GM20000 (cell line): Measurements from ENCODE around the gene MBOAT2.

Experiments
- DNase-seq: peaks from one replicate; pipeline ENCODE4 v3.0.0; 2012; ENCODE audit warnings: low spot score
- CTCF ChIP-seq: IDR thresholded peaks from 2 replicates; pipeline ENCODE4 v1.5.1; 2012; ENCODE audit warnings: mild to moderate bottlenecking, control low read depth; ENCODE audit errors: extremely low read depth, missing control alignments

MBOAT2 gene

GRCh38 chr2:8888963-8889362, 114.5 kb downstream of the MBOAT2 start:
- DNase-seq: no peak
- TF ChIP-seq CTCF: no peak

GRCh38 chr2:8886876-8887275, 116.6 kb downstream of the MBOAT2 start:
- TF ChIP-seq CTCF: no peak
- no peak for DNase-seq

GRCh38 chr2:8886202-8886518, 117.3 kb downstream of the MBOAT2 start:
- no peak for TF ChIP-seq CTCF
- no peak for DNase-seq

GRCh38 chr2:8885449-8886201, 117.9 kb downstream of the MBOAT2 start:
- no peak for TF ChIP-seq CTCF
- no peak for DNase-seq

- no peak for TF ChIP-seq CTCF
- DNase-seq: no peak
Measured at GRCh38 chr2:8884812-8885211, 118.7 kb downstream of the MBOAT2 start.

GRCh38 chr2:8882094-8882493, 121.4 kb downstream of the MBOAT2 start:
- DNase-seq: no peak
- peak; percentile 9 for TF ChIP-seq CTCF

- no peak for TF ChIP-seq CTCF
- no peak for DNase-seq
Measured at GRCh38 chr2:8877894-8878293, 125.6 kb downstream of the MBOAT2 start.
